Nephron progenitor cell (in vitro differentiated cells): ENCODE measurements around the gene LHFPL2.
A peak's percentile ranks its signal among the peaks of the same experiment; 100 is the strongest.

Experiments used
- DNase-seq: peaks from one replicate; pipeline ENCODE4 v3.0.0; 2021
- H3K27ac Mint-ChIP-seq: 2 replicates; pipeline ENCODE4 v1.8.0; 2021; ENCODE audit warnings: mild to moderate bottlenecking, moderate library complexity, mixed read lengths
- H3K27me3 Mint-ChIP-seq: 2 replicates; pipeline ENCODE4 v1.8.0; 2021; ENCODE audit warnings: mild to moderate bottlenecking, low read depth, mixed read lengths; ENCODE audit not compliant: poor library complexity
- H3K36me3 Mint-ChIP-seq: 2 replicates; pipeline ENCODE4 v1.8.0; 2021; ENCODE audit warnings: low read depth, mixed read lengths
- H3K4me1 Mint-ChIP-seq: 2 replicates; pipeline ENCODE4 v1.8.0; 2021; ENCODE audit warnings: mixed read lengths
- H3K4me3 Mint-ChIP-seq: 2 replicates; pipeline ENCODE4 v1.8.0; 2021; ENCODE audit warnings: mild to moderate bottlenecking, moderate library complexity, mixed read lengths
- H3K9me3 Mint-ChIP-seq: 2 replicates; pipeline ENCODE4 v1.8.0; 2021; ENCODE audit warnings: mild to moderate bottlenecking, moderate library complexity, mixed read lengths
- CTCF ChIP-seq: fragments of 200-600 bp; sonication (generic); IDR thresholded peaks from 2 replicates; pipeline ENCODE4 v1.5.0; 2021; ENCODE audit warnings: antibody characterized with exemption

The LHFPL2 gene

DNA sequence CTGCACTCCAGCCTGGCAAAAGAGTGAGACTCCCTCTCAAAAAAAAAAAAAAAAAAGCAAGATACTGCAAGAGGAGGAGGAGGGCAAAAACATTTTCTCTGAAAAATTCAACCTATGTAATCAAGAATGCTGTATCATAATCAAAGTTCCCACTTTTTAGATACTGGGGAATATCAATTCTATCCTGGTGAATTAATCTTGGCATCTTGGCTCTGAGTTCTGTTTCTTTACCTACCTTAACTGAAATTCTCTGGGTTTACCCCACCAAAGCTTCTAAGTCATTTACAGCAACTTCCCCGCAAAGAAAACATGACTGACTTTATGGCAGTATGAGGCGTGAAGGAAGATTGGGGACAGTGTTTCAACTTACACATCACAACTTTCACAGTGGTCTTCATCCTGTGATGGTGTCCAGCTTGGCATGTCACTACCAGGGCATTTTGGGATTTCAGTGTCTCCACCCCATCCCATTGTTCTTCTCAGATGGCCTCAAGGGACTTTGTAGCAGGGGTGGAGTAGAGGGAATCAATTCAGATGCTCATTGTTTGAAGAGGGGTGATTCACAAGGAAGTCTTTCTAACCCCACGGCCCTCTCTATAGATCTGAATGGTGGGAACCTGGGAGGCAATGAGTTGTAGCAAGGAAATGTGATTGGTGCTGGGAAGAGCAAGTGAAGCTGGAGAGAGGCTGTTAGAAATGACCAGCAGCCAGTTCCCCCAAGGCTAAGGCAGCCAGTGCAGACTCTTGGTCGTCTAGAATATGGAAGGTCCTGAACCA lies 157.7 kb downstream of the LHFPL2 start:
- peaks cover 45% of the 10 kb centered on the region for H3K4me1 Mint-ChIP-seq
- H3K4me3 Mint-ChIP-seq: no peak overlapping the region
- H3K36me3 Mint-ChIP-seq: peaks cover 76% of the 10 kb centered on the region
- H3K9me3 Mint-ChIP-seq: no peaks in the 10 kb centered on the region
- H3K27ac Mint-ChIP-seq: peak overlapping the region; percentile 80
- no peak for DNase-seq
- no peaks in the 10 kb centered on the region for H3K27me3 Mint-ChIP-seq
- no peak for TF ChIP-seq CTCF

DNA sequence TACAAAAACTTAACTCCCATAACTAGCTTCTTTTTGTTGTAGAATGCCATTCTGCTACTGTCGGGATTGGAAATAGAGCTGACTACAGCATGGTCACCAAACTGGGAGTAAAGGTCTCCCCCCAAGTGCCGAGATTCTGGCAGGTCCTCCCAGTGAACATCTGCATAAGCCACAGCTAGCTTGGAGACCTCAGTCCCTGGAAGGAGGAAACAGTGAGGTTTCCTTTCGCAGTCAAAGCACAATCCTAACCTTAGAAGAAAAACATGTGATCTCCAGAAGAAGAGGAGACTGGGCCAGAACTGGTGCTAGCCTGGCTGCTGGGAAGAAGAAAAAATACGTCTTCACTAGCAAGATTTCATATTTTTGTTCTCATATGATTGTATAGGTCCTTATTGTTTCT lies 160.7 kb downstream of the LHFPL2 start:
- DNase-seq: no peak
- H3K36me3 Mint-ChIP-seq: peaks cover 61% of the 10 kb centered on the region
- H3K4me3 Mint-ChIP-seq: no peak overlapping the region
- no peaks in the 10 kb centered on the region for H3K9me3 Mint-ChIP-seq
- TF ChIP-seq CTCF: no peak
- H3K27ac Mint-ChIP-seq: peak overlapping the region; percentile 35
- peaks cover 34% of the 10 kb centered on the region for H3K4me1 Mint-ChIP-seq
- no peaks in the 10 kb centered on the region for H3K27me3 Mint-ChIP-seq

DNA sequence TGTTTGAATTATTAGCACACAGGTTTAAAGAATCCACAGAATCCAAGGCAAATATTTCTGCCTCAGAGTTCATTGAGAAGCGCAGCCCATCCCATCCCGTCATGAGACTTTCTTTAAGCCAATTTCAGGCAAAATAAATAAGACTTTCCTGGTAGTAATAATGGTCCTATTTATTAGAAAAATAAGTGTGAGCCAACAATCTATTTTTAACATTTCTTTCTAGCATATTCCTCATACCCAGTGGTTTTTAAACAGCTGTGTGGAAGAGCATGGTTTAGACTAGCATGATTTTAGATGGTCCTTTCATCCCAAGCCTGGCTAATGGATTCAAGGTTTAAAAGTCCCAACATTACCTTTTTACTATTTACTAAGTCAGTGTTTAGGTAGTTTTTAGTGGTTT lies 162.4 kb downstream of the LHFPL2 start:
- no peak for DNase-seq
- Mint-ChIP-seq H3K36me3 (peaks cover 53% of the 10 kb centered on the region), H3K27ac (no peak overlapping the region), H3K9me3 (no peaks in the 10 kb centered on the region), H3K4me3 (no peak overlapping the region), H3K27me3 (no peaks in the 10 kb centered on the region), H3K4me1 (peaks cover 23% of the 10 kb centered on the region)
- no peak for TF ChIP-seq CTCF

- no peak for TF ChIP-seq CTCF
- Mint-ChIP-seq H3K27ac (peak overlapping the region; percentile 95), H3K27me3 (no peaks in the 10 kb centered on the region), H3K9me3 (no peaks in the 10 kb centered on the region), H3K4me3 (no peak overlapping the region), H3K36me3 (peaks cover 53% of the 10 kb centered on the region), H3K4me1 (peaks cover 16% of the 10 kb centered on the region)
- no peak for DNase-seq
Observed at GRCh38 chr5:78483809-78484521, 164.6 kb downstream of the LHFPL2 start.

DNA sequence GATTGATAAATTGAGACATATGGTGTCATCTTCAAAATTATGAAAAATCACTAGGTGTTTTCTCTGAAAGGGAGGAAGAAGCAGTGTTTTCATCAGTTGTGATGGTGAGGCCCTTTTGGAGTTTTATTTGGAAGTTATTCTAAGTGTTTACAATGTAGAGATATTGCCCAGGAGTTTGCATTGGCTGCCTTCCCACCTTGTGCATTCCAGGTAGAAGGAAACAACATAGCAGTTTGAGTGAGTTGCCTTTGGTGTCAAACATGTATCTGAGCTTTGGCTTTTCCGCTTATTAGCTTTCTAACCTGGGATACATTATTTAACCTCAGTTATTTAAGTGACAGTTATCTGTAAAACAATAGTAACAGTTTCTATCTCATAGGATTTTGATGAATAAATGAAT lies 165.6 kb downstream of the LHFPL2 start:
- H3K27ac Mint-ChIP-seq: no peak overlapping the region
- no peak for DNase-seq
- no peaks in the 10 kb centered on the region for H3K27me3 Mint-ChIP-seq
- no peak overlapping the region for H3K4me3 Mint-ChIP-seq
- TF ChIP-seq CTCF: no peak
- H3K9me3 Mint-ChIP-seq: no peaks in the 10 kb centered on the region
- peaks cover 11% of the 10 kb centered on the region for H3K4me1 Mint-ChIP-seq
- peaks cover 43% of the 10 kb centered on the region for H3K36me3 Mint-ChIP-seq

- DNase-seq: no peak
- no peak for TF ChIP-seq CTCF
- H3K27ac Mint-ChIP-seq: no peak overlapping the region
- H3K27me3 Mint-ChIP-seq: no peaks in the 10 kb centered on the region
- peaks cover 26% of the 10 kb centered on the region for H3K36me3 Mint-ChIP-seq
- no peaks in the 10 kb centered on the region for H3K4me1 Mint-ChIP-seq
- H3K4me3 Mint-ChIP-seq: no peak overlapping the region
- H3K9me3 Mint-ChIP-seq: no peaks in the 10 kb centered on the region
Observed at GRCh38 chr5:78476795-78477194, 171.8 kb downstream of the LHFPL2 start.
